GM08714 (cell line): Measurements from ENCODE around the gene GNL3L.
"Not testable (repeated sequence)": the region's sequence is repeated elsewhere in the genome, so short reads cannot be mapped to it uniquely, and the experiment has no call there.

Source experiments
- H3K4me3 ChIP-seq: fragments of 200-500 bp; sonication (Bioruptor generic); 2 replicates; pipeline ENCODE4 v1.5.1; 2014; ENCODE audit warnings: mild to moderate bottlenecking, low read length, inconsistent platforms
- ZNF274 ChIP-seq: IDR thresholded peaks from 2 replicates; pipeline ENCODE4 v1.6.1; 2012; ENCODE audit warnings: mild to moderate bottlenecking, low read depth, low read length

The GNL3L gene

GRCh38 chrX:54529552-54530356, at the start of gene GNL3L:
Gene GNL3L, plus strand, starts transcription at chrX:54530219. Its CDS starts 2,348 bp downstream, at chrX:54532567.
- H3K4me3 ChIP-seq, result peak within 1 kb of the TSS; percentile 89
- no peak for TF ChIP-seq ZNF274

- no peak for TF ChIP-seq ZNF274
- H3K4me3 ChIP-seq, result no peak overlapping the region
Measured at GRCh38 chrX:54482839-54483593, 47.0 kb upstream of the GNL3L start.

- no peak overlapping the region for H3K4me3 ChIP-seq
- TF ChIP-seq ZNF274, result no peak
Measured at GRCh38 chrX:54483946-54484345, 46.1 kb upstream of the GNL3L start.

GRCh38 chrX:54484666-54485065, 45.4 kb upstream of the GNL3L start:
- H3K4me3 ChIP-seq, result no peak overlapping the region
- no peak for TF ChIP-seq ZNF274

GRCh38 chrX:54489819-54490218, 40.2 kb upstream of the GNL3L start:
- H3K4me3 ChIP-seq, result not testable (repeated sequence)

- TF ChIP-seq ZNF274, result no peak
- H3K4me3 ChIP-seq, result no peak overlapping the region
Measured at GRCh38 chrX:54492340-54492739, 37.7 kb upstream of the GNL3L start.

GRCh38 chrX:54494166-54494988, 35.6 kb upstream of the GNL3L start:
- TF ChIP-seq ZNF274, result no peak
- no peak overlapping the region for H3K4me3 ChIP-seq

- peak overlapping the region; percentile 48; the same call in 1 of the 2 replicates for H3K4me3 ChIP-seq
- TF ChIP-seq ZNF274, result no peak
Measured at GRCh38 chrX:54494989-54495813, 34.8 kb upstream of the GNL3L start.

GRCh38 chrX:54495814-54496516, 34.1 kb upstream of the GNL3L start, which contains the start of gene FGD1:
Gene FGD1, minus strand, starts transcription at chrX:54496234. Its CDS starts 802 bp downstream, at chrX:54495432.
- no peak for TF ChIP-seq ZNF274
- H3K4me3 ChIP-seq, result peak within 1 kb of the TSS; percentile 48; the same call in 1 of the 2 replicates

GRCh38 chrX:54496517-54496852, 33.5 kb upstream of the GNL3L start:
- TF ChIP-seq ZNF274, result no peak

GRCh38 chrX:54496936-54497335, 33.1 kb upstream of the GNL3L start:
- H3K4me3 ChIP-seq, result no peak overlapping the region
- TF ChIP-seq ZNF274, result no peak

More at GRCh38 chrX:54496517-54496852, 33.5 kb upstream of the GNL3L start:
- H3K4me3 ChIP-seq, result no peak overlapping the region

- TF ChIP-seq ZNF274, result no peak
- H3K4me3 ChIP-seq, result no peak overlapping the region
Measured at GRCh38 chrX:54509400-54509799, 20.6 kb upstream of the GNL3L start.

- peak overlapping the region; percentile 66; the same call in 1 of the 2 replicates for H3K4me3 ChIP-seq
- TF ChIP-seq ZNF274, result no peak
Measured at GRCh38 chrX:54529151-54529550, 868 bp upstream of the GNL3L start.
